ENCODE results near the gene NUP188. TPM values are rescaled to one million over a fixed set of nuclear protein-coding genes. Genes with fewer than 3 reads are reported as not detected.

Gene NUP188
- total and polyA plus RNA-seq, 2 donors (not counting 3 experiments of a cell fraction or from before 2014, with no cell fraction given): 62.7 to 66.2 TPM

DNA sequence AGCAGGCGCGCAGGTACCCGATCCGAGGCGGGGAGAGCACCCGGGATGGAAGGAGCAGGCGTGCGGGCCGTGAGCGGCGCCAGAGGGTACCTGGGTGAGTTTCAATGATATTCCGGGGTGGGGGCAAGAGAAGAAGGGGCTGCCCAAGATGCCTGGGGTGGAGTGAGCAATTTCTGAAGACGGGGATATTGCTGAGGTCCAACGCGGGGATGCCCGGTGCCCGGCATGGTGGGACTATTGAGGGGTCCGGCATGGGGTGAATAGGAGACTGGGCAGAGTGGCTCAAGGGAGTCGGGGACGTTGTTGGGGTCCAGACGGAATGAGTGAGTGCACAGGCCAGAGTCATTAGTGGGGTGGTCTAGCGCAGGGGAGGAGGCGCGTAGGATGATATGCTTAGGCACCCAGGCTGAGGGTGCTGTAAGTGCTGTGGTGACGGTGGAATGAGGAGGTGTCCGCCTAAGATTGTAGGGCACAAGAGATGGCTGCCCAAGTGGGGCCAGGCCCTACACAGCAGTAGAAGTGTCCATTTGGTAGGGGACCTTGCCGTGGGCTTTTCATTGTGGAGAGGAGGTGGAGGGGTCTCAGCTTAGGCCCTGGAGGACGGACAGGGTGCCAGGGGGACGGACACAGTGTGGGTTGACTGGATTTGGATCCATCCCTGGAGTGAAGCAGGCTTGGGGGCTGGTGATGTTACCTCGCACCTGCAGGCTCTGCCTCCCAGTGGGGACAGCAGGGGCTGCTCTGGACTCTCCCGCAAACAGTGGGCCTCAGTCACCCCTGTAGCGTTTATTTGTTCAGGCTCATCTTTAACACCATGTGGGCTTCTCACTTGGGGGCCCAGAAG is 89.6 kb downstream of the NUP188 start:
- H3K4me3 ChIP-seq (replicated peaks in 1 of 3; ENCODE audit: insufficient read depth in 1 of 3, low read depth in 1 of 3, low read length in 3 of 3): peak overlapping the region; percentile 68 to 98 (median 73)
- FAIRE-seq: no peak
- CTCF ChIA-PET: interaction anchor here (0.7 to 1.5 kb wide), 4 partner anchors 8 to 219 kb away, joined by 3 to 5 read pairs (median 3); partner anchors contain the start of gene ENDOG

More for the DNA sequence above, 89.6 kb downstream of the NUP188 start:
- TF ChIP-seq, protein P1, sequence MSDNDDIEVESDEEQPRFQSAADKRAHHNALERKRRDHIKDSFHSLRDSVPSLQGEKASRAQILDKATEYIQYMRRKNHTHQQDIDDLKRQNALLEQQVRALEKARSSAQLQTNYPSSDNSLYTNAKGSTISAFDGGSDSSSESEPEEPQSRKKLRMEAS (IDR thresholded peaks at IDR 0.05; ENCODE audit: insufficient read depth, insufficient read length): no peak
- TF ChIP-seq MYC (IDR thresholded peaks at IDR 0.05; ENCODE audit: low read depth, low read length) (no peak), POLR2A (IDR thresholded peaks at IDR 0.05; ENCODE audit: low read depth, low read length) (no peak), POLR2AphosphoS5 (IDR thresholded peaks at IDR 0.05; ENCODE audit: insufficient read depth, low read depth, low read length) (no peak), EZH2 (IDR thresholded peaks at IDR 0.05; ENCODE audit: borderline replicate concordance, low read depth, low read length, severe bottlenecking) (no peak), GATA2 (IDR thresholded peaks at IDR 0.05; ENCODE audit: insufficient read depth, insufficient read length, low read depth, low read length) (no peak), FOS (IDR thresholded peaks at IDR 0.05; ENCODE audit: borderline replicate concordance, insufficient read depth, low read length) (no peak), JUN (IDR thresholded peaks at IDR 0.05; ENCODE audit: borderline replicate concordance, insufficient read depth, insufficient read length, low read depth) (no peak)
- TF ChIP-seq, protein P2, sequence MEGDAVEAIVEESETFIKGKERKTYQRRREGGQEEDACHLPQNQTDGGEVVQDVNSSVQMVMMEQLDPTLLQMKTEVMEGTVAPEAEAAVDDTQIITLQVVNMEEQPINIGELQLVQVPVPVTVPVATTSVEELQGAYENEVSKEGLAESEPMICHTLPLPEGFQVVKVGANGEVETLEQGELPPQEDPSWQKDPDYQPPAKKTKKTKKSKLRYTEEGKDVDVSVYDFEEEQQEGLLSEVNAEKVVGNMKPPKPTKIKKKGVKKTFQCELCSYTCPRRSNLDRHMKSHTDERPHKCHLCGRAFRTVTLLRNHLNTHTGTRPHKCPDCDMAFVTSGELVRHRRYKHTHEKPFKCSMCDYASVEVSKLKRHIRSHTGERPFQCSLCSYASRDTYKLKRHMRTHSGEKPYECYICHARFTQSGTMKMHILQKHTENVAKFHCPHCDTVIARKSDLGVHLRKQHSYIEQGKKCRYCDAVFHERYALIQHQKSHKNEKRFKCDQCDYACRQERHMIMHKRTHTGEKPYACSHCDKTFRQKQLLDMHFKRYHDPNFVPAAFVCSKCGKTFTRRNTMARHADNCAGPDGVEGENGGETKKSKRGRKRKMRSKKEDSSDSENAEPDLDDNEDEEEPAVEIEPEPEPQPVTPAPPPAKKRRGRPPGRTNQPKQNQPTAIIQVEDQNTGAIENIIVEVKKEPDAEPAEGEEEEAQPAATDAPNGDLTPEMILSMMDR (IDR thresholded peaks at IDR 0.05; ENCODE audit: extremely low read depth in 1 of 2, insufficient read depth in 1 of 2, low read depth in 1 of 2, low read length in 2 of 2): no peak
- no peaks in the 10 kb centered on the region for H3K9me3 ChIP-seq (replicated peaks; ENCODE audit: control insufficient read depth, insufficient read depth, low read length)
- peak overlapping the region; percentile 47 for H3K9ac ChIP-seq (replicated peaks; ENCODE audit: extremely low read depth, insufficient read depth, low read length)
- intact Hi-C loops (cut with micrococcal nuclease) (loop anchor here (1.0 to 5.0 kb wide), 3 partner anchors 9 to 530 kb away; partner anchors contain the start of genes DOLPP1 and SH3GLB2), dilution Hi-C loops (cut with MboI; ENCODE audit: extremely low pct_ligation_motif_present, low sequenced_read_pairs) (no loop called here)
- no peaks in the 10 kb centered on the region for H3K27me3 ChIP-seq (ENCODE audit: control insufficient read depth in 2 of 2, insufficient read depth in 2 of 2, low read length in 2 of 2)
- BruUV-seq (replicated peaks): no TSS peak
- no peak overlapping the region for H3K27ac ChIP-seq (ENCODE audit: insufficient read depth, low read depth, low read length)
- POLR2A ChIA-PET: interaction anchor here (0.6 kb wide), 1 partner anchor 18 kb away, joined by 4 read pairs; no protein-coding TSS in a partner anchor
- peak overlapping the region; percentile 55 for H3K4me2 ChIP-seq (ENCODE audit: insufficient read depth, low read length)
- peak overlapping the region; percentile 81 for H2AFZ ChIP-seq (ENCODE audit: low read depth, low read length)
- peaks cover 11% of the 10 kb centered on the region for H3K4me1 ChIP-seq (ENCODE audit: control insufficient read depth, extremely low read depth, insufficient read depth, low read length)
- H3K36me3 ChIP-seq (ENCODE audit: control insufficient read depth in 2 of 2, extremely low read depth in 1 of 2, insufficient read depth in 2 of 2, low read length in 2 of 2): peaks cover 0 to 9% of the 10 kb centered on the region in 2 experiments
- no peaks in the 10 kb centered on the region for H4K20me1 ChIP-seq (replicated peaks; ENCODE audit: control insufficient read depth, extremely low read depth, insufficient read depth, low read length)
- peaks cover 12% of the 10 kb centered on the region for H3K79me2 ChIP-seq (ENCODE audit: control insufficient read depth, insufficient read depth, low read length)
- DNase-seq (ENCODE audit: low read depth, low spot score): no peak
- no peaks in the 10 kb centered on the region for H3K9me1 ChIP-seq (replicated peaks; ENCODE audit: control insufficient read depth, extremely low read depth, insufficient read depth, low read length)

Data from endothelial cell of umbilical vein (primary cell).